Suprapubic skin (tissue), 4 donors: ENCODE measurements around the gene TAF3. TPM values are rescaled to one million over a fixed set of nuclear protein-coding genes. Genes with fewer than 3 reads are reported as not detected.

Source experiments
- DNase-seq, 2 donors: peaks; one replicate each; pipeline ENCODE4 v3.0.0-alpha.2; 2019; ENCODE audit warnings: low spot score in 2 of 2
- H3K27ac ChIP-seq: fragments of 200-600 bp; sonication (generic); one replicate; pipeline ENCODE4 v1.5.1; 2019
- H3K27me3 ChIP-seq: fragments of 200-600 bp; sonication (generic); one replicate; pipeline ENCODE4 v1.5.1; 2019
- H3K36me3 ChIP-seq: fragments of 200-600 bp; sonication (generic); one replicate; pipeline ENCODE4 v1.5.1; 2019
- H3K4me1 ChIP-seq: fragments of 200-600 bp; sonication (generic); one replicate; pipeline ENCODE4 v1.5.1; 2019
- H3K4me3 ChIP-seq: fragments of 200-600 bp; sonication (generic); one replicate; pipeline ENCODE4 v1.5.1; 2019; ENCODE audit warnings: mild to moderate bottlenecking
- H3K9me3 ChIP-seq: fragments of 200-600 bp; sonication (generic); one replicate; pipeline ENCODE4 v1.5.1; 2019
- CTCF ChIP-seq, 2 donors: fragments of 200-600 bp in 1 of 2; fragments of 450-650 bp in 1 of 2; sonication (generic) in 1 of 2; IDR thresholded peaks; one replicate each; pipeline ENCODE4 v1.5.1; 2016 to 2019; ENCODE audit warnings: antibody characterized with exemption in 2 of 2, mild to moderate bottlenecking in 1 of 2, moderate library complexity in 1 of 2
- EP300 ChIP-seq: sonication (generic); formaldehyde crosslinking; IDR thresholded peaks from one replicate; pipeline ENCODE4 v1.6.1; 2017; ENCODE audit warnings: antibody characterized with exemption
- POLR2A ChIP-seq, 2 donors: fragments of 450-650 bp; IDR thresholded peaks; one replicate each; pipeline ENCODE4 v1.6.1; 2017; ENCODE audit warnings: antibody characterized with exemption in 2 of 2, mild to moderate bottlenecking in 2 of 2, moderate library complexity in 2 of 2
- POLR2AphosphoS5 ChIP-seq, 3 donors: sonication (generic); formaldehyde crosslinking; IDR thresholded peaks; one replicate each; pipeline ENCODE4 v1.6.1; 2017; ENCODE audit warnings: antibody characterized with exemption in 3 of 3
- WGBS: methylation state at CpG from one replicate; pipeline ENCODE4 v1.1.5; 2018; 5-methylcytosine and 5-hydroxymethylcytosine counted together
- total RNA-seq, 4 donors: library from RNA; depleted of rRNA; stranded (reverse); fragments of >200 nt; gene quantifications; one replicate each; pipeline ENCODE4 v1.1.0, GENCODE V29; 2016

TAF3 gene
- total RNA-seq, 4 donors from 2014 or later, result 5.6 to 13.3 (median 10.3) TPM

GRCh38 chr10:7913126-7913872, 95.0 kb downstream of the TAF3 start:
- Histone ChIP-seq H3K4me3 (no peak overlapping the region), H3K9me3 (no peaks in the 10 kb centered on the region), H3K4me1 (no peaks in the 10 kb centered on the region), H3K27ac (no peak overlapping the region), H3K36me3 (no peaks in the 10 kb centered on the region), H3K27me3 (no peaks in the 10 kb centered on the region)
- DNase-seq, result no peak
- TF ChIP-seq EP300 (no peak), POLR2AphosphoS5 (IDR thresholded peaks at IDR 0.05) (no peak), POLR2A (IDR thresholded peaks at IDR 0.05) (no peak), CTCF (IDR thresholded peaks at IDR 0.05) (no peak)
- 69% methylated on average over 3 of the region's 3 CpGs for WGBS

- H3K27ac ChIP-seq, result no peak overlapping the region
- no peaks in the 10 kb centered on the region for H3K9me3 ChIP-seq
- TF ChIP-seq EP300 (no peak), POLR2AphosphoS5 (IDR thresholded peaks at IDR 0.05) (no peak), CTCF (IDR thresholded peaks at IDR 0.05) (no peak), POLR2A (IDR thresholded peaks at IDR 0.05) (no peak)
- no peaks in the 10 kb centered on the region for H3K36me3 ChIP-seq
- 87% methylated on average over 1 of the region's 1 CpG for WGBS
- no peak overlapping the region for H3K4me3 ChIP-seq
- no peak for DNase-seq
- H3K4me1 ChIP-seq, result no peaks in the 10 kb centered on the region
- no peaks in the 10 kb centered on the region for H3K27me3 ChIP-seq
Observed at GRCh38 chr10:7915923-7916536, 97.7 kb downstream of the TAF3 start.

- H3K27ac ChIP-seq, result no peak overlapping the region
- no peak for DNase-seq
- H3K27me3 ChIP-seq, result no peaks in the 10 kb centered on the region
- WGBS, result 93% methylated on average over 5 of the region's 5 CpGs
- H3K9me3 ChIP-seq, result no peaks in the 10 kb centered on the region
- H3K4me1 ChIP-seq, result no peaks in the 10 kb centered on the region
- H3K36me3 ChIP-seq, result no peaks in the 10 kb centered on the region
- no peak for TF ChIP-seq POLR2A (IDR thresholded peaks at IDR 0.05)
- TF ChIP-seq CTCF (IDR thresholded peaks at IDR 0.05), result no peak
- no peak for TF ChIP-seq POLR2AphosphoS5 (IDR thresholded peaks at IDR 0.05)
- TF ChIP-seq EP300, result no peak
- H3K4me3 ChIP-seq, result no peak overlapping the region
Observed at GRCh38 chr10:7917736-7918135, 99.4 kb downstream of the TAF3 start.

- H3K9me3 ChIP-seq, result no peaks in the 10 kb centered on the region
Observed at GRCh38 chr10:7922707-7923106, 104.4 kb downstream of the TAF3 start.

More at GRCh38 chr10:7922707-7923106, 104.4 kb downstream of the TAF3 start:
- Histone ChIP-seq H3K4me3 (no peak overlapping the region), H3K27me3 (no peaks in the 10 kb centered on the region), H3K36me3 (no peaks in the 10 kb centered on the region), H3K4me1 (no peaks in the 10 kb centered on the region), H3K27ac (no peak overlapping the region)
- WGBS, result 89% methylated on average over 3 of the region's 3 CpGs
- DNase-seq, result no peak
- no peak for TF ChIP-seq POLR2A (IDR thresholded peaks at IDR 0.05)
- no peak for TF ChIP-seq CTCF (IDR thresholded peaks at IDR 0.05)
- no peak for TF ChIP-seq POLR2AphosphoS5 (IDR thresholded peaks at IDR 0.05)
- no peak for TF ChIP-seq EP300
